ENCODE measurements around the gene IDUA.

IDUA gene

DNA sequence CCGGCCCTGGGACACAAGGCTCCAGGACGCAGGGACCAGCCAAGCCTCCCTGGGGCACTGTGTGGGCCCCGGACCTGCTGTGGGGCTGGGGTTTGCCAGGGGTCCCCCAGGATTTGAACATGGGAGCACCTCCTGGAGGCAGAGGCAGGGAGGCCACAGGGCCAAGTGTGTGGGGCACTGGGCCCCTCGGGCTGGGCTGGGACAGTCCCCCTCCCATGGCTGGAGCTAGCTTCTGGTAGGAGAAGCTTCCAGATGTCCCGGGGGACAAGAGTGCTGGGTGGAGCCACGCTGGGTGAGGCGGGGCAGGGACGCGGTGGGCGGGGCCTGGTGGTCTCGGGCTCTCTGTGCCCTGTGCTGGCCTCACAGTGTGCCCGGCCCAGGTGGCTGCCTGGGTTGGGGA is 43.2 kb downstream of the IDUA start:
- H3K4me1 ChIP-seq = peaks cover 5 to 36% (median 21%) of the 10 kb centered on the region in 4 donors
- H3K27ac ChIP-seq = no peak overlapping the region
- no peak overlapping the region for H3K4me3 ChIP-seq
- intact Hi-C loops (cut with DNase I; ENCODE audit: low total_unique reads) = no loop called here
- peaks cover 0 to 6% of the 10 kb centered on the region in 2 donors for H3K27me3 ChIP-seq
- peaks cover 3 to 12% (median 10%) of the 10 kb centered on the region in 3 donors for H3K36me3 ChIP-seq
- TF ChIP-seq, protein P1, sequence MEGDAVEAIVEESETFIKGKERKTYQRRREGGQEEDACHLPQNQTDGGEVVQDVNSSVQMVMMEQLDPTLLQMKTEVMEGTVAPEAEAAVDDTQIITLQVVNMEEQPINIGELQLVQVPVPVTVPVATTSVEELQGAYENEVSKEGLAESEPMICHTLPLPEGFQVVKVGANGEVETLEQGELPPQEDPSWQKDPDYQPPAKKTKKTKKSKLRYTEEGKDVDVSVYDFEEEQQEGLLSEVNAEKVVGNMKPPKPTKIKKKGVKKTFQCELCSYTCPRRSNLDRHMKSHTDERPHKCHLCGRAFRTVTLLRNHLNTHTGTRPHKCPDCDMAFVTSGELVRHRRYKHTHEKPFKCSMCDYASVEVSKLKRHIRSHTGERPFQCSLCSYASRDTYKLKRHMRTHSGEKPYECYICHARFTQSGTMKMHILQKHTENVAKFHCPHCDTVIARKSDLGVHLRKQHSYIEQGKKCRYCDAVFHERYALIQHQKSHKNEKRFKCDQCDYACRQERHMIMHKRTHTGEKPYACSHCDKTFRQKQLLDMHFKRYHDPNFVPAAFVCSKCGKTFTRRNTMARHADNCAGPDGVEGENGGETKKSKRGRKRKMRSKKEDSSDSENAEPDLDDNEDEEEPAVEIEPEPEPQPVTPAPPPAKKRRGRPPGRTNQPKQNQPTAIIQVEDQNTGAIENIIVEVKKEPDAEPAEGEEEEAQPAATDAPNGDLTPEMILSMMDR (IDR thresholded peaks at IDR 0.05) = no peak
- H3K9me3 ChIP-seq = no peaks in the 10 kb centered on the region
- DNase-seq = no peak

DNA sequence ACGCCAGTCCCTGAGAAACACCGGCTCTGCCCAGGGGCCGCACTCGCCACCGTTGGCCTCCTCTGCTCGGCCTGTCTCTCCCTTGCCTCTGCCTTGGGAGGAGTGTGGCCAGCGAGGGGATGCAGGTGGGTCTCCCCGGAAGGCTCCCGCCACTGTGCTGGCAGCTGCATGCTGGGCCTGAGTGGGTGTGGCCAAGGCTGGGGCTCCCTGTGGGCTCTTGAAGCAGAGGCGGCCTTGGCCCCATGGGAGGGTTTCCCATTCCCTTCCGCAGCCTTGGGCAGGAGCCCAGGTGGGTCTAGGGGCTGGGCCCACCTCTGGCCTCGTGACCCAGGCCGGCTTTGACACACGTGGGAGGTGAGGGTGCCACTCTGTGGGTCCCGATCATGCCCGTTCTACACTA is 43.7 kb downstream of the IDUA start:
- H3K9me3 ChIP-seq = no peaks in the 10 kb centered on the region
- peaks cover 0 to 6% of the 10 kb centered on the region in 2 donors for H3K27me3 ChIP-seq
- H3K36me3 ChIP-seq = peaks cover 0 to 7% (median 4%) of the 10 kb centered on the region in 3 donors
- H3K27ac ChIP-seq = no peak overlapping the region
- intact Hi-C loops (cut with DNase I; ENCODE audit: low total_unique reads) = no loop called here
- TF ChIP-seq, protein P1 (IDR thresholded peaks at IDR 0.05) = no peak
- peaks cover 5 to 41% (median 26%) of the 10 kb centered on the region in 4 donors for H3K4me1 ChIP-seq
- DNase-seq = no peak
- H3K4me3 ChIP-seq = no peak overlapping the region

DNA sequence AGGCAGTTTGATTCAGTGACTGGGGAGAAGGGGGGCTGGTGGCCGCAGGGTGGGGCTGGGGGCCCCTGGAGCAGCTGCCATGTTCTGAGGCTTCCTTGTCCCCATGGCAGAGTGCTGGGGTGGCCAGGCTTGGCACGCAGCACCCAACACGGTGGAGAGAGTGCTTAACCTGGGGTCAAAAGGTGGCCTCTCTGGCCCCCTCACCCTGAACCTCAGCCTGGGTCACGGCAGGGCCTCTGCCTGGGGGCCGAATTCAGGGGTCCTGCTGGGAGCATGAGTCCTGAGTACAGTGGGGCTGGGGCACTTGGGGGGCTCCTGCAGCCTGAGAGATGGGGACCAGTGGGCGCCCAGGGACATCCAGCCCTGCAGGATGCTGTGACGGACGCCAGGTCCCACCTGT is 44.5 kb downstream of the IDUA start:
- intact Hi-C loops (cut with DNase I; ENCODE audit: low total_unique reads) = no loop called here
- H3K4me3 ChIP-seq = no peak overlapping the region
- H3K36me3 ChIP-seq = no peaks in the 10 kb centered on the region
- H3K9me3 ChIP-seq = no peaks in the 10 kb centered on the region
- peaks cover 0 to 6% of the 10 kb centered on the region in 2 donors for H3K27me3 ChIP-seq
- DNase-seq = no peak
- no peak overlapping the region for H3K27ac ChIP-seq
- TF ChIP-seq, protein P1 (IDR thresholded peaks at IDR 0.05) = no peak
- peaks cover 5 to 49% (median 31%) of the 10 kb centered on the region in 4 donors for H3K4me1 ChIP-seq

DNA sequence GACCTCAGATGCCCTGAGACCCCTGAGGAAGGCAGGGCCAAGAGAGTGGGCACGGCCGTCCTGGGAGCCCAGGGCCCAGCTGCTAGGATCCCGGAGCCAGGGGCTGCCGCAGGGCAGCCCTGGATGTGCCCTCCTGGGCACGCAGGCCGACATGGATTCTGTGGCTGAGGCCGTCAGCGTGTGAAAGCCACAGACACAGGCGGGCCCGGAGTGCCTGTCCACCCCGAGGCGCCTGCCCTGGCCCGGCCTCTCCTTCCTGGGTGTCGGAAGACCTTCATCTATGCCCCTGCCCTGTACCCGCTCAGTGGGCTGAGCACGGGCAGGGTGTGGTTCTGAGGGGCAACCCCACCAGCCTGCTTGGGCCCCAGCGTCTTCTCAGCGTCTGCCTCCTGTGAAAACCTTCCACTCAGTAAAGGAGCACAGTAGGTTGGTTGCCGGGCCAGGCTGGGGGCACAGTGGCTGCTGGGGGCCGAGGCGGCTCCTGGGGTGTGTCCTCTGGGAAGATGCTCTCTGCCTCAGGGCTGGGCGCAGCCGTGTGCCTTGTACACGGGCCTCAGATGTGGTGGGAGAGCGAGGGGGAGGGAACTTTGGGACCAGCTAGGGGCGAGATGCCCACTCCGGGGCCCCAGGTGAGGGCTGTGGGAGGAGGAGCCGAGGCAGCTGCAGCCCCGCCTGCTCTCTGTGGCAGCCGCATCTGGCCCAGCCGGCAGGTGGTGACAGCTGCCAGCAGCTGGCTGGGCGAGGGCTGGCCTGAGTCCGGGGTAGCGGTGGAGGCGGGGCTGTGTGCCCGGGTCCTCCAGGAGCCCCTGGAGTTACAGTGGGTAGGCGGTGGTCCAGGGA is 45.3 kb downstream of the IDUA start:
- Histone ChIP-seq H3K27me3 (peaks cover 0 to 6% of the 10 kb centered on the region in 2 donors), H3K4me1 (peaks cover 5 to 49% (median 33%) of the 10 kb centered on the region in 4 donors), H3K36me3 (no peaks in the 10 kb centered on the region), H3K27ac (no peak overlapping the region), H3K4me3 (no peak overlapping the region), H3K9me3 (no peaks in the 10 kb centered on the region)
- intact Hi-C loops (cut with DNase I; ENCODE audit: low total_unique reads) = no loop called here
- TF ChIP-seq, protein P1 (IDR thresholded peaks at IDR 0.05) = no peak
- DNase-seq = no peak

DNA sequence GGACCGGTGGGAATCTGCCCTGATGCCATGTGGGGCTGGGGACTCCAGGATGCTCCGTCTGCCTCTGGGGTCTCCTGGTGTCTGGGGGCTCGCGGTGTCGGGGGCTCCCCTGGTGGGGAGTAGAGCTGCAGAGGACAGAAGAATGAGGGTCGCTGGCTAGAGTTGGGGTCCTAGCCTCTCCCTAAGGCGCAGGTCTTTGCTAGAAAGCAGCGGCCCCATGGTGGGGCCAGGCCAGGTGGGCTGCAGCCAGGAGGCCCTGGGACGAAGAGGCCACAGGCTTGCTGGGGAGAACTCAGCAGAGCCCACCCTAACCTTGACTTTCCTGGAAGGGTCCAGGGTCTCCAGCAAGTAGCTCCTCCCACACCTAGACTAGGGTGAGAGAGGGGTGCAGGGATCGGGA is 46.0 kb downstream of the IDUA start:
- no peak overlapping the region for H3K4me3 ChIP-seq
- DNase-seq = no peak
- intact Hi-C loops (cut with DNase I; ENCODE audit: low total_unique reads) = no loop called here
- H3K27me3 ChIP-seq = peaks cover 0 to 6% of the 10 kb centered on the region in 2 donors
- H3K9me3 ChIP-seq = no peaks in the 10 kb centered on the region
- no peak overlapping the region for H3K27ac ChIP-seq
- H3K4me1 ChIP-seq = peaks cover 5 to 49% (median 33%) of the 10 kb centered on the region in 4 donors
- H3K36me3 ChIP-seq = no peaks in the 10 kb centered on the region
- TF ChIP-seq, protein P1 (IDR thresholded peaks at IDR 0.05) = no peak

Measured in tibial artery (tissue), 4 donors.